ENCODE measurements around the gene NEDD9. TPM values are rescaled to one million over a fixed set of nuclear protein-coding genes. Genes with fewer than 3 reads are reported as not detected.

The NEDD9 gene
- total and polyA plus RNA-seq, 2 experiments from 2014 or later = 4.4 to 13.0 TPM

- H3K27me3 Mint-ChIP-seq (ENCODE audit: insufficient read depth, low read depth, poor library complexity) = peaks cover 8% of the 10 kb centered on the region
- TF ChIP-seq NANOG (IDR thresholded peaks at IDR 0.05; ENCODE audit: borderline replicate concordance) (no peak), ZNF114 (CRISPR knock-in tag; IDR thresholded peaks at IDR 0.05) (no peak), STAT1 (IDR thresholded peaks at IDR 0.05; ENCODE audit: unreplicated experiment) (no peak), CREB1 (CRISPR knock-in tag; IDR thresholded peaks at IDR 0.05; ENCODE audit: low read depth) (no peak), EZH2phosphoT487 (IDR thresholded peaks at IDR 0.05; ENCODE audit: unreplicated experiment) (no peak), POLR2AphosphoS5 (IDR thresholded peaks at IDR 0.05; ENCODE audit: low read depth) (no peak), CTCF (conservative IDR thresholded peaks at IDR 0.05; ENCODE audit: low read depth in 2 of 2) (no peak), ZNF462 (CRISPR knock-in tag; IDR thresholded peaks at IDR 0.05) (no peak), EZH2 (IDR thresholded peaks at IDR 0.05; ENCODE audit: low read depth, unreplicated experiment) (no peak)
These were observed 43.8 kb upstream of the NEDD9 start for GRCh38 chr6:11276228-11276627.

More at GRCh38 chr6:11276228-11276627, 43.8 kb upstream of the NEDD9 start:
- Histone ChIP-seq H3K4me2 (0 out of 2 replicates have a peak overlapping the region, but pooled peaks have one; percentile 10), H3F3A (replicated peaks; ENCODE audit: low read depth) (no peaks in the 10 kb centered on the region), H2AFZ (peak overlapping the region; percentile 73), H3K4me1 (ENCODE audit: insufficient read depth) (peaks cover 9% of the 10 kb centered on the region), H4K20me1 (replicated peaks; ENCODE audit: insufficient read depth) (no peaks in the 10 kb centered on the region), H3K27ac (ENCODE audit: low read depth) (no peak overlapping the region), H3K27me3 (ENCODE audit: insufficient read depth) (no peaks in the 10 kb centered on the region), H3K9me2 (ENCODE audit: insufficient read depth) (peaks cover 4% of the 10 kb centered on the region; the same call in 1 of the 2 replicates), H3K4me3 (no peak overlapping the region), H3K36me3 (ENCODE audit: insufficient read depth) (no peaks in the 10 kb centered on the region), H3K79me2 (replicated peaks; ENCODE audit: insufficient read depth) (no peaks in the 10 kb centered on the region)
- no peak overlapping the region for H3K4me3 Mint-ChIP-seq
- no peak for ATAC-seq
- H3K36me3 Mint-ChIP-seq (ENCODE audit: low read depth) = no peaks in the 10 kb centered on the region
- DNase-seq (ENCODE audit: low spot score) = no peak
- no peaks in the 10 kb centered on the region for H3K9me3 Mint-ChIP-seq
- no peak overlapping the region for H3K27ac Mint-ChIP-seq
- H3K4me1 Mint-ChIP-seq = peaks cover 39% of the 10 kb centered on the region

All from GM23338 (cell line).